Mesothelial cell of epicardium (in vitro differentiated cells): ENCODE measurements around the gene EPB41L5. TPM values are rescaled to one million over a fixed set of nuclear protein-coding genes. Genes with fewer than 3 reads are reported as not detected.
"Not testable (repeated sequence)": the region's sequence is repeated elsewhere in the genome, so short reads cannot be mapped to it uniquely, and the experiment has no call there.

Experiments
- DNase-seq, 2 experiments: peaks; one replicate each; pipeline ENCODE4 v3.0.0; 2021; ENCODE audit warnings: low spot score in 2 of 2; ENCODE audit not compliant: unreplicated experiment in 2 of 2
- H3K27ac Mint-ChIP-seq: 2 replicates; pipeline ENCODE4 v1.8.0; 2021; ENCODE audit warnings: mixed read lengths
- H3K27me3 Mint-ChIP-seq: 2 replicates; pipeline ENCODE4 v1.8.0; 2021; ENCODE audit warnings: low read depth, mixed read lengths
- H3K36me3 Mint-ChIP-seq: 2 replicates; pipeline ENCODE4 v1.8.0; 2021; ENCODE audit warnings: mixed read lengths
- H3K4me1 Mint-ChIP-seq: 2 replicates; pipeline ENCODE4 v1.8.0; 2021; ENCODE audit warnings: mixed read lengths
- H3K4me3 Mint-ChIP-seq: 2 replicates; pipeline ENCODE4 v1.8.0; 2021; ENCODE audit warnings: mild to moderate bottlenecking, moderate library complexity, mixed read lengths
- H3K9me3 Mint-ChIP-seq: 2 replicates; pipeline ENCODE4 v1.8.0; 2021; ENCODE audit warnings: mixed read lengths
- CTCF ChIP-seq: fragments of 200-600 bp; sonication (generic); IDR thresholded peaks from one replicate; pipeline ENCODE4 v1.5.0; 2021; ENCODE audit warnings: antibody characterized with exemption; ENCODE audit not compliant: unreplicated experiment
- total RNA-seq: library from RNA; stranded (reverse); gene quantifications from 3 replicates; pipeline ENCODE4 v1.2.1, GENCODE V29; 2021

Gene EPB41L5
- total RNA-seq, 1 donor from 2014 or later = 43.4 TPM

DNA sequence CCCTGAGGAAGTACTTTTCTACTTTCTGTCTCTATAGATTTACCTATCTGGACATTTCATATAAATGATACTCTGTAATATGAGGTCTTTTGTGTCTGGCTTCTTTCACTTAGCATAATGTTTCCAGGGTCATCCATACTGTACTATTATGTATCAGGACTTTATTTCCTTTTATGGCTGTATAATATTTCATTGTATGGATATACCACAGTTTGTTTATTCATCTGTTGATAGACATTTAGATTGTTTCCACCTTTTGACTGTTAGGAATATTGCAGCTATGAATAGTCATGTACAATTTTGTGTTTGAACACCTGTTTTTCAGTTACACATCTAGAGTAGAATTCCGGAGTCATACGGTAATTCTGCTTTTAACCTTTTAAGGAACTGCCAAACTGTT, 136.5 kb downstream of the EPB41L5 start:
- Mint-ChIP-seq H3K4me1 (no peaks in the 10 kb centered on the region), H3K9me3 (peaks cover 43% of the 10 kb centered on the region), H3K27ac (no peak overlapping the region), H3K4me3 (no peak overlapping the region), H3K27me3 (no peaks in the 10 kb centered on the region), H3K36me3 (peaks cover 71% of the 10 kb centered on the region)
- no peak for TF ChIP-seq CTCF
- no peak for DNase-seq

DNA sequence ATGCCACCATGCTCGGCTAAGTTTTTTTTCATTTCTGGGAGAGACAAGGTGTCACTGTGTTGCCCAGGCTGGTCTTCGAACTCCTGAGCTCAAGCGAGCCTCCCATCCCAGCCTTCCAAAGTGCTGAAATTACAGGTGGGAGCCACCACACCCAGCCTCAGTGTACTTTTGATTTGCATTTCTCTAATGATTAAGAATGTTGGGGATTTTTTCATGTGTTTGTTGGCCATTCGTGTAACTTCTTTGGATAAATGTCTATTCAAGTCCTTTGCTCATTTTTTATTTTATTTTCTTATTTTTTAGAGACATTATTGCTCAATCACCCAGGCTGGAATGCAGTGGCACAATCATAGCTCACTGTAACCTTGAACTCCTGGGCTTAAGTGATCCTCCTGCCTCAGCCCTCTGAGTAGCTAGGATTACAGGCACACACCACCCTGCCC, 137.2 kb downstream of the EPB41L5 start:
- H3K9me3 Mint-ChIP-seq = peaks cover 44% of the 10 kb centered on the region
- H3K4me1 Mint-ChIP-seq = no peaks in the 10 kb centered on the region
- no peaks in the 10 kb centered on the region for H3K27me3 Mint-ChIP-seq
- DNase-seq = no peak
- H3K4me3 Mint-ChIP-seq = no peak overlapping the region
- peaks cover 73% of the 10 kb centered on the region for H3K36me3 Mint-ChIP-seq
- TF ChIP-seq CTCF = no peak
- H3K27ac Mint-ChIP-seq = no peak overlapping the region

- no peaks in the 10 kb centered on the region for H3K4me1 Mint-ChIP-seq
- H3K9me3 Mint-ChIP-seq = peaks cover 52% of the 10 kb centered on the region
- H3K27me3 Mint-ChIP-seq = no peaks in the 10 kb centered on the region
- H3K4me3 Mint-ChIP-seq = no peak overlapping the region
- H3K27ac Mint-ChIP-seq = no peak overlapping the region
- peaks cover 78% of the 10 kb centered on the region for H3K36me3 Mint-ChIP-seq
- no peak for DNase-seq
- no peak for TF ChIP-seq CTCF
These were observed 142.4 kb downstream of the EPB41L5 start for GRCh38 chr2:120155308-120155707.

DNA sequence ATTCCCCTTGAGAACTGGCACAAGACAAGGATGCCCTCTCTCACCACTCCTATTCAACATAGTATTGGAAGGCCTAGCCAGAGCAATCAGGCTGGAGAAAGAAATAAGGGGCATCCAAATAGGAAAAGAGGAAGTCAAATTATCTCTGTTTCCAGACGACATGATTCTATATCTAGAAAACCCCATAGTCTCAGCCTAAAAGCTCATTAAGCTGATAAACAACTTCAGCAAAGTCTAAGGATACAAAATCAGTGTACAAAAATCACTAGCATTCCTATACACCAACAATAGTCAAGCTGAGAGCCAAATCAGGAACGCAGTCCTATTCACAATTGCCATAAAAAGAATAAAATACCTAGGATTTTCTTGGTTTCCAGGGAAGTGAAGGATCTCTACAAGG, 145.8 kb downstream of the EPB41L5 start:
- DNase-seq, H3K27me3 Mint-ChIP-seq, H3K4me1 Mint-ChIP-seq, H3K4me3 Mint-ChIP-seq, H3K27ac Mint-ChIP-seq: not testable (repeated sequence)
- H3K9me3 Mint-ChIP-seq = peaks cover 29% of the 10 kb centered on the region
- peaks cover 56% of the 10 kb centered on the region for H3K36me3 Mint-ChIP-seq

GRCh38 chr2:120161190-120161589, 148.3 kb downstream of the EPB41L5 start:
- DNase-seq = no peak
- no peak for TF ChIP-seq CTCF
- H3K27ac Mint-ChIP-seq = no peak overlapping the region
- H3K36me3 Mint-ChIP-seq = peaks cover 36% of the 10 kb centered on the region
- H3K4me3 Mint-ChIP-seq = no peak overlapping the region
- no peaks in the 10 kb centered on the region for H3K4me1 Mint-ChIP-seq
- H3K9me3 Mint-ChIP-seq = peaks cover 17% of the 10 kb centered on the region
- H3K27me3 Mint-ChIP-seq = no peaks in the 10 kb centered on the region

GRCh38 chr2:120162716-120163115, 149.8 kb downstream of the EPB41L5 start:
- Mint-ChIP-seq H3K27me3 (no peaks in the 10 kb centered on the region), H3K36me3 (peaks cover 21% of the 10 kb centered on the region), H3K27ac (no peak overlapping the region), H3K4me1 (no peaks in the 10 kb centered on the region), H3K4me3 (no peak overlapping the region), H3K9me3 (peaks cover 4% of the 10 kb centered on the region)
- no peak for TF ChIP-seq CTCF
- no peak for DNase-seq
